Nephron (organoid): Measurements from ENCODE around the gene TPK1.

ENCODE experiments used
- H3K27ac Mint-ChIP-seq, 3 experiments: 2 replicates each; pipeline ENCODE4 v1.8.0; 2020; ENCODE audit warnings: mixed read lengths in 3 of 3, mild to moderate bottlenecking in 2 of 3, moderate library complexity in 1 of 3
- H3K27me3 Mint-ChIP-seq: 2 replicates; pipeline ENCODE4 v1.8.0; 2021; ENCODE audit warnings: low read depth, mild to moderate bottlenecking, moderate library complexity, mixed read lengths
- H3K36me3 Mint-ChIP-seq: 2 replicates; pipeline ENCODE4 v1.8.0; 2020; ENCODE audit warnings: low read depth, mixed read lengths
- H3K4me1 Mint-ChIP-seq: 2 replicates; pipeline ENCODE4 v1.8.0; 2020; ENCODE audit warnings: mixed read lengths
- H3K4me3 Mint-ChIP-seq, 3 experiments: 2 replicates each; pipeline ENCODE4 v1.8.0; 2020; ENCODE audit warnings: mild to moderate bottlenecking in 3 of 3, mixed read lengths in 3 of 3, moderate library complexity in 2 of 3
- H3K9me3 Mint-ChIP-seq: 2 replicates; pipeline ENCODE4 v1.8.0; 2020; ENCODE audit warnings: mixed read lengths
- CTCF ChIP-seq, 3 experiments: fragments of 200-600 bp; sonication (generic); IDR thresholded peaks; one replicate each; pipeline ENCODE4 v1.5.0; 2021; ENCODE audit warnings: antibody characterized with exemption in 3 of 3; ENCODE audit not compliant: unreplicated experiment in 3 of 3

The TPK1 gene

DNA sequence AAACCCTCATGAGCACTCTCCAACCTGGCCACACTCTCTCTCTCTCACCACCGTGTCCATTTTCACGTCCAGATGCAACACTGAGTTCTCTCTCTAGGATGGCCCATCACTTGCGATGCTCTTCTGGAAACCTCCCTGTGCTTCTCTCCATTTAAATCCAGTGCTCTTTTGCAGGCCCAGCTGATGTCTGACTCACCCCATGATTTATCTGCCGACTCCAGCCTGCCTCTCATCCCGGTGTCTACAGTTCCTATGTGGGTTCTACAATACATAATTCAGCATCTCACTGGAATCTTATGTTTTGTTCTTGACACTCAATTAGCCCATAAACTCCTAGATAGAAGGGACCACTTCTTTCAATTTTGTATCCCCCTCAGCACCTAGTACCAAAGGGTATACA lies 5.0 kb downstream of the TPK1 start:
- no peak for TF ChIP-seq CTCF (IDR thresholded peaks at IDR 0.05; ENCODE audit: unreplicated experiment in 3 of 3)
- Mint-ChIP-seq H3K36me3 (peaks cover 5% of the 10 kb centered on the region), H3K4me1 (peaks cover 28% of the 10 kb centered on the region), H3K27ac (no peak overlapping the region), H3K9me3 (peaks cover 4% of the 10 kb centered on the region), H3K27me3 (no peaks in the 10 kb centered on the region), H3K4me3 (no peak overlapping the region)

DNA sequence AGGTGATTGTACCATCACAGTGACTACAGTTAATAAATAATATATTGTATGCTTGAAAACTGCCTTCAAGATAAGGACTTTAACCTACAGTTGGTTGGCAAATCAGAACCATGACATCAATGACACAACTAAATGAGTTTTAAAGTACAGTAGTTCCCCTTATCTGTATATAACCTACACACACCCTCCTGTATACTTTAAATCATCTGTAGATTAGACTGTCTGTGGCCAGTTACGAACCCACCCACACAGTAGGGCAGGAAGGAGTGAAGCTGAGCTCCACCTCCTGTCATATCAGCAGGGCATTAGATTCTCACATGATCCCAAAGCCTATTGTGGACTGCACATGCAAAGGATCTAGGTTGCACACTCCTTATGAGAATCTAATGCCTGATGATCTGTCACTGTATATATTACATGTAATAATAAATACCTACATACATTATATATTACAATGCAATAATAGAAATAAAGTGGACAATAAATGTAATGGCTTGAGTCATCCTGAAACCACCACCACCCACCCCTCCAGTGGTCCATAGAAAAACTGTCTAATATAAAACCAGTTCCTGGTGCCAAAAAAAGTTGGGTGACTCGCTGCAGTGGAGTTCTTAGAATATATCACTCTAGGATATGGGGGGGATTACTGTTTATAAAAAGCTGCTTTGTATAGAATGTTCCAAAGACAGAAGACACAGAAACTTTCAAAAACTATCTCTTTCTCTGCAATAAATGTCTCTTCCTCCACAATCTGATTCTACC lies 5.6 kb downstream of the TPK1 start:
- no peak overlapping the region for H3K4me3 Mint-ChIP-seq
- no peaks in the 10 kb centered on the region for H3K27me3 Mint-ChIP-seq
- peaks cover 5% of the 10 kb centered on the region for H3K36me3 Mint-ChIP-seq
- H3K9me3 Mint-ChIP-seq: peaks cover 4% of the 10 kb centered on the region
- H3K27ac Mint-ChIP-seq: no peak overlapping the region
- peaks cover 33% of the 10 kb centered on the region for H3K4me1 Mint-ChIP-seq
- no peak for TF ChIP-seq CTCF (IDR thresholded peaks at IDR 0.05; ENCODE audit: unreplicated experiment in 3 of 3)

- no peak for TF ChIP-seq CTCF (IDR thresholded peaks at IDR 0.05; ENCODE audit: unreplicated experiment in 3 of 3)
- H3K27me3 Mint-ChIP-seq: no peaks in the 10 kb centered on the region
- peaks cover 4% of the 10 kb centered on the region for H3K9me3 Mint-ChIP-seq
- H3K36me3 Mint-ChIP-seq: peaks cover 5% of the 10 kb centered on the region
- H3K4me3 Mint-ChIP-seq: peak overlapping the region in 2 of 3 experiments; percentile 5 to 10
- H3K27ac Mint-ChIP-seq: peak overlapping the region; percentile 71 to 80 (median 79)
- peaks cover 38% of the 10 kb centered on the region for H3K4me1 Mint-ChIP-seq
Measured at GRCh38 chr7:144827621-144828020, 8.2 kb downstream of the TPK1 start.

- Mint-ChIP-seq H3K4me1 (peaks cover 38% of the 10 kb centered on the region), H3K36me3 (peaks cover 5% of the 10 kb centered on the region), H3K27ac (peak overlapping the region; percentile 37 to 82 (median 55)), H3K9me3 (peaks cover 4% of the 10 kb centered on the region), H3K4me3 (no peak overlapping the region), H3K27me3 (no peaks in the 10 kb centered on the region)
- TF ChIP-seq CTCF (IDR thresholded peaks at IDR 0.05; ENCODE audit: unreplicated experiment in 3 of 3): no peak
Measured at GRCh38 chr7:144826208-144826607, 9.6 kb downstream of the TPK1 start.

- TF ChIP-seq CTCF (IDR thresholded peaks at IDR 0.05; ENCODE audit: unreplicated experiment in 3 of 3): no peak
- Mint-ChIP-seq H3K4me1 (peaks cover 38% of the 10 kb centered on the region), H3K4me3 (no peak overlapping the region), H3K27me3 (no peaks in the 10 kb centered on the region), H3K9me3 (no peaks in the 10 kb centered on the region), H3K27ac (peak overlapping the region; percentile 26 to 82 (median 67)), H3K36me3 (no peaks in the 10 kb centered on the region)
Measured at GRCh38 chr7:144824360-144824759, 11.5 kb downstream of the TPK1 start.

- Mint-ChIP-seq H3K36me3 (no peaks in the 10 kb centered on the region), H3K27me3 (no peaks in the 10 kb centered on the region), H3K4me1 (peaks cover 34% of the 10 kb centered on the region), H3K9me3 (no peaks in the 10 kb centered on the region), H3K4me3 (no peak overlapping the region), H3K27ac (peak overlapping the region; percentile 54 to 82 (median 58))
- no peak for TF ChIP-seq CTCF (IDR thresholded peaks at IDR 0.05; ENCODE audit: unreplicated experiment in 3 of 3)
Measured at GRCh38 chr7:144822223-144822622, 13.6 kb downstream of the TPK1 start.
